Stimulated activated CD4-positive, alpha-beta T cell treated with anti-CD3 and anti-CD28 coated beads, TNF-alpha, amount 100 ng/mL, for 4 hours (primary cell): Measurements from ENCODE around the gene NHLRC2.

Source experiments
- DNase-seq, 3 experiments: peaks; one replicate each; pipeline ENCODE4 v3.0.0-alpha.2; 2020; ENCODE audit warnings: low read depth in 3 of 3

NHLRC2 gene

DNA sequence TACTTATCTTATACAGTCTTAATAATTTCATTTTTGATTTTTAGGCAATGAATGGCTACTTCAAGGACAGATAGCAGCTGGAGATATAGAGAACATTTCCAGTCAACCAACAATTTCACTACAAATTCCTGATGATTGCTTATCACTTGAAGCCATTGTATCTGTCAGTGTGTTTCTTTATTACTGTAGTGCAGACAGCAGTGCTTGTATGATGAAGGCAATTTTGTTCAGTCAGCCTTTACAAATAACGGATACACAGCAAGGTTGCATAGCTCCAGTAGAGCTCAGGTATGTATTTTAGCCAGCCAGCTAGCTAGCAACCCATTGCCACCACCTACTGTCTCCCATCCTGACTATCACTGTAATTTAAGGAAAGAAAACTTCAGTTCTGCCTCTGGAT is 53.8 kb downstream of the NHLRC2 start:
- DNase-seq = no peak

DNA sequence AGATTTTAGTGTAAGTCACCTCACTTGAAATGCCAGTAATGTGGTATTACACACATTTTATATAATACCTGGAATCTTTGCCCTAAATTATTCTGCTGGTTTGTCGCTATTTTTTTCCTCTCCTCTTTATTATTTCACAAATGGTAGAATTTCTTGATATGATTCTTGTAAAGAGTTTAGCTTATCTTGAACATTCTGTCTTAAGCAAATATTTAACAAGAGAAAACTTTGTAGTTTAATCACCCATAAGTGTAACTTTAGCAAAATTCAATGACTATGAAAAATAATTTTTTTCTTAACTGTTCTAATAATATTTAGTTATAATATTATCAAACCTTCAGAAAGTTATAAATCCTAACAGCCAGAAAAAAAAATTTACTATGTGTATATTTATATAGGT is 56.7 kb downstream of the NHLRC2 start:
- no peak for DNase-seq

DNA sequence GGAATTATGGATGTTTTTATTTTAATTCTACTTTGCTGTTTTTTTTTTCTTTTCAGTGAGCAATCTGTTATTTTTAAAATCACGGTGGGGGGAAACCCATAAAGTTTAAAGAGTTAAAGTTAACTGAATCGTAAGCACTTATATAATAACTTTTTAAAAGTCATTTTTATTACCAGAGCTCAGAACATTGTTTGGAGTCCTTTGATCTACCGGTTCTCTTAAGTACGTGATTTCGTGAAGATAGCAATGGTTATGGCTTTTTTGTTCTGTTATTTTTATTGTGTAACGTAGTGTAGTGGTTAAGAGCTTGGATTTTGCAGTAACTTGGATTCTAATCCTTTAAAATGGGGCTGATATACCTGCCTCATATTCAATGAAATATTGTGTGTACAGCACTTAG is 57.4 kb downstream of the NHLRC2 start:
- DNase-seq = no peak

DNA sequence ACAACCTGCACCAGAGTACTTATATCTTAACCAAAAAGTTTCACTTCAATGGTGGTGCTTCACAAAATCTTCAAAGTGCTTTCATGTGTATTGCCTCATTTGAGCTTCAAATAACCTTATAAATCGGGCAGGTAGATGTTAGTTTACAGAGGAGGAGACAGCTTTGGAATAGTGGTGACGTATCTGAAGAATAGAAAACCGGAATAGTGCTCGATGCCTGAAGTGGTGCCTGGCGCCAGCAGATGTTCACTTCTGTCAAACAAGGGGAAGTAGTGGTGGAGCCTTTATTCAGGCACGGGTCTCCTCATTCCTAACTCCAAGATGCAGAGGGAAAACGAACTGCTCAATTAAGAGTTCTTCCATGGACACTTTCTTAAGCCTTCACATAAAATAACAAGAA is 58.1 kb downstream of the NHLRC2 start:
- no peak for DNase-seq

DNA sequence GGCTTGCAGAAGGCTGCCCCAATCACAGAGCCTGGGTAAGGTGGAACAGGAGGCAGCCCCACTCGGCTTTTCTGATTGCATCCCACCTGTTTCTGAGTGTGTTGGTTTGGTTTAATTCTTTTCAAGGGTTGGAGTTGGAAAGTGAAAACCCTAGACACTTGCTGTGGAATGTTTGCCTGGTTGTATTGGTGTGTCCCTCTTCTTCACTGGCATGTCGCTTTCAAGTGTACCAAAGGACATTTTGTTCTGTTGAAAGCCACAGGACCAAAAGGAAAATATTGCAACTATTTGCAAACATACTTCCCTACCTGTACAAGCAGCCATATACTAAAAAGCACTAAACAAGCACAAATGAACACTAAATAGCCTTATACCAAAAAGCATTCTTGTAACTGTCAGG is 60.5 kb downstream of the NHLRC2 start:
- no peak for DNase-seq

DNA sequence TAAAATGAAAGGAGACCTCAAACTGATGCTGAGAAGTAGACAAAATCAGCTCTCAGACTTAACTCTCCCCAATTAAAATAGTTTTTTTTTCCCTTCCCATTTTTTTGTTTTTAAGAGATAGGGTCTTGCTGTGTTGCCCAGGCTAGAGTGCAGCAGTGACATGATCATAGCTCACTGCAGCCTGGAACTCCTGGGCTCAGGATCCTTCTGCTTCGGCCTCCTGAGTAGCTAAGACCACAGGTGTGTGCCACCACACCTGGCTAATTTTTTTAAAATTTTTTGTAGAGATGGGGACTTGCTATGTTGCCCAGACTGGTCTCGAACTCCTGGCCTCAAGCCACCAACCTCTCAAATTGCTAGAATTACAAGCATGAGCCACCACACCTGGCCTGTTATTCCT is 61.1 kb downstream of the NHLRC2 start:
- DNase-seq = no peak

DNA sequence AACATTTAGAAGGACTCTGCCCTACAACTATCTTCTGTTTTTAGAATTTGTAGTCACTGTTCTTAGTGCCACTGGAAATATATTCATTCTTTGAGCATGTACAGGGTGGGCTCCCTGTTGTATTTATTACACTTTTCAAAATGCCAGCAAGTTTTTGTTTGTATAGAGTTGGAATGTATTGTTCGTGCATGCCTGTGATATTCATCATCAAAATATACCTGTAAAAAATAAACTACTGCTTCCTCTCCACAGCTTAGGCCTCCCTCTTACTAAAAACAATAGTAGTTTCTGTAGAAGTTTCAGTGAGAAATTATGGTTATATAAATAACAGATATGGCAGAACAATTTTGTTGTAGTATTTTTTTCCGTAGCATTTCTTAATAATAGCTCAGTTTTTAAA is 61.6 kb downstream of the NHLRC2 start:
- no peak for DNase-seq

DNA sequence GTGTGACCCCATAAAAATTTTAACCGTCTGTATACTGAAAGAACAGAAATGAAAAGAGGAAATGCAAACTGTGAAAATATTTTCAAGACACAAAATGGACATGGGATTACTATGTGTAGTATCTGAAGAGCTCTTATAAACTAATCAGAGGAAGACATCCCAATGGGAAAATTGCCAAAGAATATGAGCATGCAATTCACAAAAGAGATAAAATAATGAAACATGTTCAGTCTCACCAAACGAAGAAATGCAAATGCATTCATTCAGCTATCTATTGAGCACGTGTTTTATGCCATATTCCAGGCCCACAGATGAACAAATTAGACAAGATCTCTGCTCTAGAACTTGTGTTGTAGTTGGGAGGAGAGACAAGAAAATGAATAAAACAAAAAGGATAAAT is 63.2 kb downstream of the NHLRC2 start:
- no peak for DNase-seq

DNA sequence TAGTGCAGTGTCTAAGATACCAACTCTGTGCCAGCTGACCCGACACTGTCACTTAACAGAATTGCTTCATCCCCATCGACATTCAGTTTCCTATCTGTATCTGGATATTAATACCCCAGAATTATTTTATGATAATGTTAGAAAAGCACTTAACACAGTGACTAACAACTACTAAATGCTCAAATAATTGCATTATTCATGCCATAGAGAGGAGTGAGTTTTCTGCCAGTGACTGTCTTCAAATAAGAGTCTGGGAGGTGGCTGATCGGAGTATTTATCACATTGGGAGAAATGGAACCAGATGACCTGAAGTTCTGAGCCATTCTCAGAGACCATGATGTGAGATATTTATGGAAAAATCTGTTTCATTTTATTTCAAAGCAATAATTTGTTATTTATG is 65.7 kb downstream of the NHLRC2 start:
- DNase-seq = no peak

DNA sequence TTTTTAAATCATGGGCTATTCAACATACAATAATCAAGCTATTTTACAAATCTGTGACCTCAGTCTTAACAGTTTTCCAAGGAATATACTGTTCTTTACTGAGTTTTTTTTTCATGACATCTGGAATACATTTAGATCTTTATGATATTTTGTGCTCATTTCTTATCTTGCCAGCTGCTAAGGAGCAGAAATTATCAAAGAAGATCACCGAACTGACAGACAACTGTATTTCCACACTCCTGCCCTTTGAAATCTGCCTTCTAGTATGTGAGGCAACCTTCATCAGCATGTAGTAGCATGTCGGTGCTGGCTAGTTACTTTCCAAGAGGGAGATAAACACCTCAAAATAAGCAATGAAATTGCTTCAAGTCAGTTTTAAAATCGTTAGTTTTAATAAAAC is 66.4 kb downstream of the NHLRC2 start:
- DNase-seq = no peak

DNA sequence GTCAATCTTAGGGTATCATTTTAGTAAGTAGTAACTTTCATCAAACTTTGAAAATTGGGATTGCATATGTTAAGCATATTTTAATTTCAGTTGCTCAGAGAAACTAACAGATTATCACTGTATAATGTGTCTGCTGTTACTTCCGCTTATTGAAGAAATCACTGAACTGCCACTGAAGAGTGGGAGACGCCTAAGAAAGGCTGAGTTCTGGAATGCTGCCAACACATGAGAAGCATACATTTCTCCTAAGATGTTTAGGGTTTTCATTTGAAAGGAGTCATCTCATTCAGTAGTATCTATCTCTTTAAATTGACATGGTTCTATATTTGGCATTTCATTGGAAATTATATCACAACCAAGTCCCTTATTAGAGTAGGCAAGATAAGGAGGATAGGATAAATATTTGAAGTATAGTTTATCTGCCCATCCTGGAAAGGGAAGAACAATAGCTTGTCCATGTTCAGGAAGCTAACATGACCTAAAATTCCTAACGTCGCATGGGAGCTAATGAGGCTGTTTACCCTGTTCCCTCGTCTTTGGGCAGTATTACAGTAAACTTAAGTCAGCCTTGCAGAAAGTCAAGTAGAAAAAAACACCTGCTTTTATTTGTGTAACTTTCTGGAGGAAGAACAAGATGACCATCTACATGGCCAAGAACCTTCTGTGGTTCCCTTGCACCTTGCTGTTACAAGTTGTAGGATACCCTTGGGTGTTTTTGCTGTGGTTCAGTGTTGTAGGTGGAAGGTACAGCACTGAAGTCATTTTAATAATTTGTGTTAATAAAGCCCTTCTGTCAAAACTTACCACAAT is 67.3 kb downstream of the NHLRC2 start:
- no peak for DNase-seq

DNA sequence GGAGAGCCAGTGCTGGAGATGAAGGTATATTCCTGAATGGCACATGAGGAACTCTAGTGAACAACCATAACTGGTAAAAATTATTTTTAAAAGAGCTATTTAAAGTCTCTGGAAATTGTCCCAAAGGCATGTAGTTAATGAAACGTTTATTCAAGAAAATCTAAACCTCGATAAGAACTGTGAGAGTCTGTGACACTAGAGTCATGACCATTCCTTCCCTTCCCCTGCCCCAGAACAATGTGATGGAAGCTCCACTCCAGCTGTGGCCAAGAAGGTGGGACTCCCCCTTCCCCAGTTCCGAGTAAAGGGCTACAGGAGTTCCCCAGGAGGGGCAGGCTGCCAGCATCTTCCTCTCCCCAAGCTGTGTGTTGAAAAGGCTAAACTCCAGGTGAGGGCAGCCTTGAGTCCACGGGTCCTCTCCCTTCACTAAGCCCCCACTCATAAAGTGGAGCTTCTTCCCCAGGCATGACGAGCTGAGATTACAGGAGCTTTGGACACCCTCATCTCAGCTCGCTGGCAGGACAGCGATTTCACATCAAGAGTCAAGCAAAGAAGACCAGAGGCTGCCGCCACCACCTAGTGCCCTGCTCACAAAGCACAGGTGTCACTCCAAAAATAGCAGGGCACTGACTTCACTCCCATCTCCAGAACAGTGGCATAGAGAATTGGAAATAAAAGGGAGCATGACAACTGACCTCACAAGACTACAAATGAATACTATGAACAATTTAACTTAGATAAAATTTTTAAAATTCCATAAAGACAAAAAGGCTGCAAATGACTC is 68.5 kb downstream of the NHLRC2 start:
- no peak for DNase-seq

DNA sequence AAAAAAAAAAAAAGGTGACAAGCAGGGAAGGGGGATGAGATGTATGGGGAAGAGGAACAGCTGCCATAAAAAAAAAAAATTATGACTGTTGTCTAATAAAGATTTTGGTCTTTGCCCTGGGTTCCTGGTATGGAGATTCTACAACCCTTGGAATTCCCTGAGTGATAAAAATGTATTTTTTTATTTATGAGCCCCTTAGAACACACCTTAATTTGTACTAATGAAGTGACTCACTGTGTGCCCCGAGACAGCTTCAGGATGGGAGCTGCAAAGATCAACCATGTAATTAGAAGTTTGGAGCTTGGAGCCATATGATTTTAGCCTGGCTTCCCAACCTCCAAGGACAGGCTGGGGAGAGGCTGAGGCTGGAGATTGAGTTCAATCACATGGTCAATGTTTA is 69.7 kb downstream of the NHLRC2 start:
- no peak for DNase-seq

DNA sequence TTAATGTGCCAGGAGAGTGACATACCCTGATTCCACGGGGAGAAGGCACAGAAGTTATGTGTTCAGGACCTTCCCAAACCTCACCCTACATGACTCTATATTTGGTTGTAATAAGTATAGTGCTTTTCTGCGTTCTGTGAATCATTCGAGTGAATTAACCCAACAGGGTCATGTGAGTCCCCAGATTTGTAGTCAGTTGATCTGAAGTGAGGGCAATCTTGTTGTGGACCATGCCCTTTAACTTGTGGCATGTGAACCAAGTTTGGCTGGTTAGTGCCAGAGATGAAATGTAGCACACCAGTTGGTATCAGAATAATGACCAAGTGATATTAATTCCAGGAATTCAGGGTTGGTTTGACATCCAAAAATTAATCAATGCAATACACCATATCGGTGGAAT is 70.2 kb downstream of the NHLRC2 start:
- no peak for DNase-seq

DNA sequence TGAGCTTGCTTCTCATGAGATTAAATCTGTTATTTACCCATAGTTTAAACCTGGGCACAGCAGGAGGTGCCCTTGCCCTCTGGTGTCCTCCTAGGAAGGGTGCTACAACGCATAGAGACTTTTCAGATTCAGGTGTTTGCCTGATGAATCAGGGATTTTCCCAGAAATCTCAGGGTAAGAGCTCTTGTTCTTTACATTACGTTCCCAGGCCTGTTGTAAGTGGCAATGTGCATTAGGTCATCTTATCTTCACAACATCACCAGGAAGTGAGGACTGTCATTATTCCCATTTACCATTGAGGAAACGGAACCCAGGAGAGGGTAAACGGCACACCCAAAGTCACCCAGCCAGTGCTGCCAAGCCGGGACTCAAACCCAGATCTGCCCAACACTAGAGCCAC is 73.0 kb downstream of the NHLRC2 start:
- DNase-seq = no peak

DNA sequence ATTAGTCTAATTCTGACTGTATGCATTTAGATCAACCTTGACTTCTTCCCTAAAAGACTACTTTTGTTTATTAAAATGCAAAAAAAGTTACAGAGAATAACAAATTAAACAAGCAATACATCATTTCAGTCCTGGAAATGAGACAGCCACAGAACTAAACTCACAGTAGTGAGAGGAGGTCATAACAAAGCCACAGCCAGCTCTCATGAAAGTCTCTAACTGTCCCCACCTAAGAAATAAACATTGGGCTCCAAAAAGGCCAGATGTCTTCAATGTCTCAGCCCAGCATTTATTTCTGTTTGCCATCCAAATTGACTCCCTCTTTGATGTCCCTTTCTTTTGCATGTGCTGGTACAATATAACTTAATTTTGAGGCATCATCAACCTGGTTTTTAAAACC is 74.4 kb downstream of the NHLRC2 start:
- no peak for DNase-seq

DNA sequence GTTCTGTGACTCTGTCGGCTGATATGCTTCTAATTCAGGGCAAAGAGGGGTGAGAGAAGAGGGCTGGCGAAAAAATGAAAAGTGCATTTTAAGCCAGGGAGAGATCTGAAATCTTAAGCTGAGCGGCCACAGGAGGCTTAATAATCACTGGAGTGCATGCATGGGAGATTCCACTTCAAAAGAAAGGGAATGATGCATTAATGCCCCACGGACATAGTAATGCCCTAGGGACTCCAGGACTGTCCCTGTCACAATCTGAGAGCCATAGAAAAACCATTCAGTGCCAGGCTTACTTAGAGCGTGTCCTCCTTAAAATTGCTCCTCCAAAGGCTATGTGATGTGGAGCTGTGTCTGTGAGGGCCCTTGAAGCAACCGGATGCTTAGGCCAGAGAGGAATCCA is 75.1 kb downstream of the NHLRC2 start:
- no peak for DNase-seq

DNA sequence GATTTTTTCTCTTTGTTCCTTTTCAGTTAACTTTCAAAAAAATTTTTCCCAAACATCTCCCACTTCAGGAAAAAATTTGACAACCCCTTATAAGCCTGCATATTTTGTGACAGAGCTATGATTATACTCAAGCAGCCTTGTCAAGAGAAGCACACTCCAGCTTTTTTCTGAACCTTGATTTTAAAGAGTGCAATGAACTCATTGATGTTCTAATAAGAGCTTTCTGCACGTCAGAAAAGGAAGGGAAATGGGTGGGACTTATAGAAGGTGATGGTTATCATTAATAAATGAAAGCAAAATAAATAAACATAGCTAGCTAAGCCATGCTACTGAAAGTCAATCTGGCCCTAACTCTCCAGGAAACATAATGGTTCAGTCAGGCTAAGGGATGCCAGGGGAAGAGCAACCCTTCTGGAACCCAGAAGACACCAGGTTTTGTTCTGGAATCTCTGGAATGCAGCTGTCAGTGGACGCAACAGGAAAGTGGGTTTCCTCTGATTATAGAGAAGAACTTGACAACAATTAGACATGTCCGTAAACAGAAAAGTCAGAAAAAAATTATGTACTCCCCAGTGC is 76.1 kb downstream of the NHLRC2 start:
- DNase-seq = no peak

DNA sequence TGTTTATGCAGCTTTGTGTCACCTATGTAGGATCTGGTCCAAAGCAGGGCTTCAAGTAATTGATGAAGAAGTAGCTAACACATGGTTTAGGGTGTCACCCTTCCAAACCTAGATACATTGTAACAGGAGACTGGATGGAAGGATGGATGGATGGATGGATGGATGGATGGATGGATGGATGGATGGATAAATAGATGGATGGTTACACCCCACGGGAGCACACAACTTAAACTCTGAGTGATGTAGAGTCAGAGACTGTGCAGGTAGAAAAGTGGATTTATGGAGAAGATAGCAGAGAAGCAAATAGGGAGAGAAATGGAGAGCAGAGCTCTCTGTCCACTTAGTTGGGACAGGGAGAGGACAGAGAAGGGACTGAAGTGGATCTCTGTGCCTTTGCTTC is 78.4 kb downstream of the NHLRC2 start:
- no peak for DNase-seq

DNA sequence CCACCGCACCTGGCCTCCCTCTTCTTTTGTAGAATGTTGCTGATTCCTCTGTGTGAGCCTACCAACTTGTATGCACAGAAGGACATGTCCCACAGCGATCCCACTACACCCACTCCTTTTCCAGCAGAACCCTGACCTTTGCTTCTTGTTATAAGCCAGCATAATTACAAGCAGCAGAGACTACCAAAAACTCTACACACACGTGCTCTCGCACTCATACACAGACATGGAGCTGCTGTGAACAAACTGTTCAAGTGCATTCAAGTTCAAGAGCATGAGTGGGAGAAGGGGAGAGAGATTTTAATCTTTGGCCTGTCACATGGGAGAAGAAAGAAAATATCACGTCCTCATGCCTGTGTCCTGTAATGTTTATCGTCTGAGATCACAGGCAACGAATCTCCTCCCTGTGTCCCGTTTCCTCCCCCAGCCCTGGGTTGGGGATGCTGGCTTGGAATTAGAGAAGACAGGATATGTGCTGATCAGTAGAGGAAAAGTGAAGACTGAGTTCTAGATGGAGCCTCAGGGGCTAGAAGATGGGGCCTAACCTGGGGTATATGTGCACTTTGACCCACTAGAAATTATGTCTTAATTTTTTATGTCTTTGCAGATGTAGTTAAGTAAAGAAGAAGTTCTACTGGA is 79.6 kb downstream of the NHLRC2 start:
- DNase-seq = no peak

DNA sequence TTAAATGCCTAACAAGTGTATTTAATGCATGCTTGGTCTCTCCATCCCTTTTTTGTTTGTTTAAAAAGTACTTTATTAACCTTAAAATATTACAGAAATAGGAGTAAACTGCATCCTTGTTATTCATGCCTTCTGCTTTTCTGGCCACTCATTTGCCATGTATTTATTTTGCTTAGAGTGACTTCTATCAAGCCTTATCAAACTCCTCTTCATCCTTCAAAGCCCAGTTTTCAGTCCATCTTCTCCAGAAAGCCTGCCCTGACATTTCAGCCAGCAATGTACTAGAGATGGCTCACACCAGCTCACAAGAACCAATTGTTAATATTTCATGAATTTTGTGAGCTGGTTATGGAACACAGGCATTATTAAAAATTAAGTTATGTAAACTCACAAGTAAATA is 82.8 kb downstream of the NHLRC2 start:
- DNase-seq = no peak

DNA sequence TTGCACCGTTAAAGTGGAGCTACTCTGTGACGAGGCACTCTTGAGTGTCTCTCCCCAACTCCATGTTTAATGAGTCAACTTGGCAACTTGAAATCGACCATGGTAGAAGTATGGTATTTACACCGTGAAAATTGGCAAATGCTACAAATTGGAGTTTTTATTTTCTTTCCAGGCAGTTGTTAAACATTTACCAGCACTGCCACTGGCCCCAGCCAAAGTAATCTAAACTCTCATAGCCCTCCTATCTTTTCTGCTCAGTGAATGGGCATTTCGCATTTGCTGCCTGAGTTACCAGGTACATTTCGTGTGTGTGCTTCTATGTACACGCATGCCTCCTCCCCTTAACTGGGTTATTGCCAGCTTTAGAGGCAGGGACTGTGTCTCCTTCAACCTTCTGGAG is 83.3 kb downstream of the NHLRC2 start:
- DNase-seq = no peak
